ENCODE measurements around the gene ZFX. TPM values are rescaled to one million over a fixed set of nuclear protein-coding genes. Genes with fewer than 3 reads are reported as not detected.
"Not testable (repeated sequence)": the region's sequence is repeated elsewhere in the genome, so short reads cannot be mapped to it uniquely, and the experiment has no call there.

Gene ZFX
- total and polyA plus RNA-seq, 12 donors = 8.1 to 58.6 (median 35.2) TPM

DNA sequence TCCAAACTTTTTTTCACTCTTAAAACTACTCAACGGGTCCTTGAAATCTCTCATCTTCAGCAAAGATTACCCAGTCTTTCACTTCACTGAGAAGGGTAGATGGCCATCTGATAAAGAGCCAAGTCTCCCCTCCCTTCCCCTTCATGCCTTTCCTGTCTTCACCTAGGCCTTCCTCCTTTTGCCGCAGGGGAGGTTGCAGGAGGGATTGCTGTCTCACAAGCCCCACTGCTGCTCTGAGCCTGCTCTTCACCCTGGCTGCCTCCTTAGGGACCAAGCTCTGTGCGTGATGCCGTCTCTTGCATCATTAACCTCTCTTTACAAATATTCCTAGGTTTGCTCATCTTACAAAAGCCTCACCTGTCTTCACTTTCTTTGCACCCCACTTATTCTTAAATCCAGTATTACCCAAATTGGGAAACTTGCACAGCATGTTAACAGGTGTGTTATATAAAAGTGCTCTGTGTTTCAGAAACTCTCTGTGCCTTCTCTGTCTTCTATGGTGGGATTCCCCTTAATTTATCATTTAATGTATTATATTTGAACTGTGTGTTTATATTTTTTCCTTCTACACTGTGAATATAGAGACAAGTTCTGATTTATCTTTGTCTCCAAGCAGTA is 3.8 kb downstream of the ZFX start:
- H3K27ac ChIP-seq = peak overlapping the region in 1 of 5 donors; percentile 31
- H3K4me3 ChIP-seq = no peak overlapping the region
- 9 to 27% (median 19%) methylated on average over 4 of the region's 4 CpGs for WGBS, 4 donors
- H3K36me3 ChIP-seq (replicated peaks in 1 of 2) = no peaks in the 10 kb centered on the region
- no peak for TF ChIP-seq POLR2A (IDR thresholded peaks at IDR 0.05)
- TF ChIP-seq, protein P1, sequence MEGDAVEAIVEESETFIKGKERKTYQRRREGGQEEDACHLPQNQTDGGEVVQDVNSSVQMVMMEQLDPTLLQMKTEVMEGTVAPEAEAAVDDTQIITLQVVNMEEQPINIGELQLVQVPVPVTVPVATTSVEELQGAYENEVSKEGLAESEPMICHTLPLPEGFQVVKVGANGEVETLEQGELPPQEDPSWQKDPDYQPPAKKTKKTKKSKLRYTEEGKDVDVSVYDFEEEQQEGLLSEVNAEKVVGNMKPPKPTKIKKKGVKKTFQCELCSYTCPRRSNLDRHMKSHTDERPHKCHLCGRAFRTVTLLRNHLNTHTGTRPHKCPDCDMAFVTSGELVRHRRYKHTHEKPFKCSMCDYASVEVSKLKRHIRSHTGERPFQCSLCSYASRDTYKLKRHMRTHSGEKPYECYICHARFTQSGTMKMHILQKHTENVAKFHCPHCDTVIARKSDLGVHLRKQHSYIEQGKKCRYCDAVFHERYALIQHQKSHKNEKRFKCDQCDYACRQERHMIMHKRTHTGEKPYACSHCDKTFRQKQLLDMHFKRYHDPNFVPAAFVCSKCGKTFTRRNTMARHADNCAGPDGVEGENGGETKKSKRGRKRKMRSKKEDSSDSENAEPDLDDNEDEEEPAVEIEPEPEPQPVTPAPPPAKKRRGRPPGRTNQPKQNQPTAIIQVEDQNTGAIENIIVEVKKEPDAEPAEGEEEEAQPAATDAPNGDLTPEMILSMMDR (IDR thresholded peaks at IDR 0.05) = no peak
- peak in 1 of 7 donors; percentile 21 for DNase-seq
- H3K27me3 ChIP-seq = no peaks in the 10 kb centered on the region
- intact Hi-C loops (cut with DNase I) = no loop called here
- no peaks in the 10 kb centered on the region for H3K9me3 ChIP-seq (replicated peaks in 1 of 3)
- H3K4me1 ChIP-seq (replicated peaks in 1 of 2) = peaks cover 35 to 62% of the 10 kb centered on the region in 2 donors

DNA sequence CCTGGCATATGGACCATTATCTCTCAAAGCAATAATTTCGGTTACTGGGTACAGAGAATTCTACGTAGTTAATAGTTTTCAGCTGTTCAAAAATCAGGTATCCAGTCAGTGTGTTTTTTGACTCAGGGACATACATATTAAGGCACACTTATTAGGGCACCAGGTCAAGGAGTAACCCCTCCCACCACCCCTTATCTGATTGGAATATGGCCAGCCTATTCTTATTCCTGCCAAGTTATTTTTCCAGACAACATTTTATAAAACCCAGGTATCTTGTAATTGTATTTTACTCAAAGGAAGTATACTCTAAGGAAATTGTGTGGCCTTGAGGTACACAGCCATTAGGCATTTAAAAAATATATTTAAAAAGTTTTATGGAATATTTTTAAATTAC is 4.3 kb downstream of the ZFX start:
- Histone ChIP-seq H3K36me3 (replicated peaks in 1 of 2) (no peaks in the 10 kb centered on the region), H3K9me3 (replicated peaks in 1 of 3) (no peaks in the 10 kb centered on the region), H3K27ac (peak overlapping the region in 1 of 5 donors; percentile 31), H3K4me1 (replicated peaks in 1 of 2) (peaks cover 30 to 58% of the 10 kb centered on the region in 2 donors), H3K4me3 (no peak overlapping the region), H3K27me3 (no peaks in the 10 kb centered on the region)
- intact Hi-C loops (cut with DNase I) = no loop called here
- no peak for TF ChIP-seq POLR2A (IDR thresholded peaks at IDR 0.05)
- TF ChIP-seq, protein P1 (IDR thresholded peaks at IDR 0.05) = no peak
- 18 to 47% (median 28%) methylated on average over 2 of the region's 2 CpGs for WGBS, 4 donors
- DNase-seq = peak in 1 of 7 donors; percentile 5

DNA sequence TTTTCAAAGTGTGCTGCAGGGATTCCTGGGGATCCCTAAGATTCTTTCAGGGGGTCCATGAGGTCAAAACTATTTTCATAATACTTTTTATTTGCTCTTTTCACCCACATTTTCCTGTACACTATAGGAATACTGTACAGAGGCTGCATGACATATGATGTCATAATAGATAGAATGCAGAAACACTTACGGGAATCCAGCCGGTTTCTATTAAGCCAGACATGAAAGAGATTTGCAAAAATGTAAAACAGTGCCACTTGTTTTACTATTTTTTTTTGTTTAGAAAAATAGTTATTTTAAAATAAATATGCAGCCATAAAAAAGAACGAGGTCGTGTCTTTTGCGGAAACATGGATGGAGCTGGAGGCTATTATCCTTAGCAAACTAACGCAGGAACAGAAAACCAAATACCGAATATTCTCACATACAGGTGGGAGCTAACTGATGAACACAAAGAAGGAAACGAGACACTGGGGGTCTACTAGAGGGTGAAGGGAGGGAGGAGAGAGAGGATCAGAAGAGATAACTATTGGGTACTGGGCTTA is 5.0 kb downstream of the ZFX start:
- H3K9me3 ChIP-seq (replicated peaks in 1 of 3) = no peaks in the 10 kb centered on the region
- H3K36me3 ChIP-seq (replicated peaks in 1 of 2) = no peaks in the 10 kb centered on the region
- peaks cover 30 to 58% of the 10 kb centered on the region in 2 donors for H3K4me1 ChIP-seq (replicated peaks in 1 of 2)
- H3K4me3 ChIP-seq = no peak overlapping the region
- DNase-seq = no peak
- H3K27ac ChIP-seq = peak overlapping the region in 1 of 5 donors; percentile 11
- TF ChIP-seq POLR2A (IDR thresholded peaks at IDR 0.05) = no peak
- TF ChIP-seq, protein P1 (IDR thresholded peaks at IDR 0.05) = no peak
- intact Hi-C loops (cut with DNase I) = no loop called here
- H3K27me3 ChIP-seq = no peaks in the 10 kb centered on the region
- WGBS, 4 donors = 57 to 80% (median 69%) methylated on average over 8 of the region's 8 CpGs

DNA sequence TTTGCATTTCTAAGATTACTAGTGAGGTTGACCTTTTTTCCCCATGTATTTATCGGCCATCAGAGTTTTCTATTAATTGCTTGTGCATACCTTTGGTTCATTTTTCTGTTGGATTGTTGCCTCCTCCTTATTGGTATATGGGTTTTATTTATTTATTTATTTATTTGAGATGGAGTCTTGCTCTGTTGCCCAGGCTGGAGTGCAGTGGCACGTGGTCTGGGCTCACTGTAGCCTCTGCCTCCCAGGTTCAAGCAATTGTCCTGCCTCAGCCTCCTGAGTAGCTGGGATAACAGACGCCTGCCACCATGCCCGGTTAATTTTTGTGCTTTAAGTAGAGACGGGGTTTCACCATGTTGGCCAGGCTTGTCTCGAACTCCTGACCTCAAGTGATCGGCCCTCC is 6.2 kb downstream of the ZFX start:
- peaks cover 30 to 62% of the 10 kb centered on the region in 2 donors for H3K4me1 ChIP-seq (replicated peaks in 1 of 2)

DNA sequence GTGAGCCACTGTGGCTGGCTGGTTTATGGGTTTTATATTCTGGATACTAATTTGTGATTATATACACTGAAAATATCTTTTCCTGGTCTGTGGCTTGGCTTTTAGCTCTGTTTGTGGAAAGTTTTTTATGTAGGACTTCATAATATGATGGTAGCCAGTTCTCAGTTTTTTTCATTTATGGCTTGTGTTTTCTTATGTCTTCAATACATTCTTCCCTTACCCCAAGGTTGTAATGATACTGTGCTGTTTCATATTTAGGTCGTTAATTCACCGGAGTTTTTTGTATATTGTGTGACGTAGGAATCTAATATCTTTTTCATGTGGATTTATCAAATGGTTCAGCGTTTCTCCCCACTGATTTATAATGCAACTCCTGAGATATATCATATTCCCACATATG is 6.6 kb downstream of the ZFX start:
- no peak for TF ChIP-seq POLR2A (IDR thresholded peaks at IDR 0.05)
- TF ChIP-seq, protein P1 (IDR thresholded peaks at IDR 0.05) = no peak
- 86 to 90% (median 89%) methylated on average over 4 of the region's 4 CpGs for WGBS, 4 donors
- Histone ChIP-seq H3K4me3 (no peak overlapping the region), H3K9me3 (replicated peaks in 1 of 3) (no peaks in the 10 kb centered on the region), H3K27ac (no peak overlapping the region), H3K27me3 (no peaks in the 10 kb centered on the region), H3K4me1 (replicated peaks in 1 of 2) (peaks cover 30 to 64% of the 10 kb centered on the region in 2 donors), H3K36me3 (replicated peaks in 1 of 2) (no peaks in the 10 kb centered on the region)
- no peak for DNase-seq
- intact Hi-C loops (cut with DNase I) = no loop called here

More for the DNA sequence above, 6.2 kb downstream of the ZFX start:
- H3K27ac ChIP-seq; intact Hi-C loops (cut with DNase I); H3K36me3 ChIP-seq (replicated peaks in 1 of 2); H3K4me3 ChIP-seq; H3K9me3 ChIP-seq (replicated peaks in 1 of 3); H3K27me3 ChIP-seq; DNase-seq: not testable (repeated sequence)
- WGBS, 4 donors = 84 to 93% (median 88%) methylated on average over 6 to 7 of the region's 7 CpGs

All from adrenal gland (tissue), 12 donors.